Adipose tissue (tissue), 3 donors: ENCODE data around the gene KANSL1. TPM values are rescaled to one million over a fixed set of nuclear protein-coding genes. Genes with fewer than 3 reads are reported as not detected.
"Not testable (repeated sequence)": the region's sequence is repeated elsewhere in the genome, so short reads cannot be mapped to it uniquely, and the experiment has no call there.

ENCODE experiments used
- H3K27ac ChIP-seq: one replicate; pipeline ENCODE4 v1.5.1; 2013; ENCODE audit warnings: low read depth, low read length
- WGBS, 3 donors: extraction: QIAGEN DNeasy Blood & Tissue Kit; methylation state at CpG; one replicate each; pipeline ENCODE4 v1.1.7; 2013; 5-methylcytosine and 5-hydroxymethylcytosine counted together
- polyA plus RNA-seq, 3 donors: library from polyadenylated mRNA; stranded (reverse); fragments of 200-250 nt; gene quantifications; one replicate each; pipeline ENCODE4 v1.2.3, GENCODE V29; 2013
- donor health status: healthy with polysubstance abuse.
- donor health status: Bipolar disorder and iron deficiency.
- donor health status: healthy.

The KANSL1 gene
- polyA plus RNA-seq, 3 donors, result 11.4 to 15.2 (median 14.3) TPM

- 52 to 80% (median 75%) methylated on average over 3 of the region's 3 CpGs for WGBS, 3 donors
- H3K27ac ChIP-seq, result not testable (repeated sequence)
Observed at GRCh38 chr17:46102806-46103205, 90.4 kb downstream of the KANSL1 start.

- WGBS, 3 donors, result 55 to 64% (median 62%) methylated on average over 9 of the region's 9 CpGs
- H3K27ac ChIP-seq, result not testable (repeated sequence)
Observed at GRCh38 chr17:46101785-46102617, 91.2 kb downstream of the KANSL1 start.

- WGBS, 3 donors, result 42 to 61% (median 53%) methylated on average over 2 of the region's 2 CpGs
- H3K27ac ChIP-seq, result no peak overlapping the region
Observed at GRCh38 chr17:46100590-46100989, 92.6 kb downstream of the KANSL1 start.

GRCh38 chr17:46099865-46100264, 93.4 kb downstream of the KANSL1 start:
- no peak overlapping the region for H3K27ac ChIP-seq

GRCh38 chr17:46097497-46097896, 95.7 kb downstream of the KANSL1 start:
- no peak overlapping the region for H3K27ac ChIP-seq
- 43 to 78% (median 68%) methylated on average over 1 of the region's 1 CpG for WGBS, 3 donors

More at GRCh38 chr17:46099865-46100264, 93.4 kb downstream of the KANSL1 start:
- WGBS, 3 donors, result 35 to 87% (median 70%) methylated on average over 1 of the region's 1 CpG

GRCh38 chr17:46092991-46093390, 100.2 kb downstream of the KANSL1 start:
- H3K27ac ChIP-seq, result no peak overlapping the region

GRCh38 chr17:46090871-46091270, 102.4 kb downstream of the KANSL1 start:
- 66 to 94% (median 86%) methylated on average over 4 of the region's 4 CpGs for WGBS, 3 donors
- no peak overlapping the region for H3K27ac ChIP-seq

- WGBS, 3 donors, result 72 to 89% (median 82%) methylated on average over 3 of the region's 3 CpGs
- no peak overlapping the region for H3K27ac ChIP-seq
Observed at GRCh38 chr17:46089389-46089965, 103.8 kb downstream of the KANSL1 start.

GRCh38 chr17:46088595-46088994, 104.6 kb downstream of the KANSL1 start:
- H3K27ac ChIP-seq, result no peak overlapping the region
- 86 to 93% (median 87%) methylated on average over 2 of the region's 2 CpGs for WGBS, 3 donors

- WGBS, 3 donors, result 93 to 96% (median 96%) methylated on average over 4 of the region's 4 CpGs
- H3K27ac ChIP-seq, result not testable (repeated sequence)
Observed at GRCh38 chr17:46087871-46088270, 105.4 kb downstream of the KANSL1 start.

GRCh38 chr17:46086821-46087220, 106.4 kb downstream of the KANSL1 start:
- no peak overlapping the region for H3K27ac ChIP-seq
- 90 to 97% (median 97%) methylated on average over 4 of the region's 4 CpGs for WGBS, 3 donors

- no peak overlapping the region for H3K27ac ChIP-seq
- 89 to 94% (median 89%) methylated on average over 6 of the region's 6 CpGs for WGBS, 3 donors
Observed at GRCh38 chr17:46085522-46085921, 107.7 kb downstream of the KANSL1 start.

GRCh38 chr17:46082257-46082656, 111.0 kb downstream of the KANSL1 start:
- WGBS, 3 donors, result 49 to 65% (median 55%) methylated on average over 2 of the region's 2 CpGs
- H3K27ac ChIP-seq, result no peak overlapping the region

GRCh38 chr17:46081018-46081320, 112.3 kb downstream of the KANSL1 start:
- H3K27ac ChIP-seq, result no peak overlapping the region

GRCh38 chr17:46080118-46081017, 112.9 kb downstream of the KANSL1 start:
- no peak overlapping the region for H3K27ac ChIP-seq
- WGBS, 3 donors, result 89 to 98% (median 96%) methylated on average over 6 of the region's 6 CpGs

- WGBS, 3 donors, result 42 to 74% (median 68%) methylated on average over 4 of the region's 4 CpGs
- H3K27ac ChIP-seq, result no peak overlapping the region
Observed at GRCh38 chr17:46078675-46079074, 114.6 kb downstream of the KANSL1 start.

GRCh38 chr17:46074540-46074939, 118.7 kb downstream of the KANSL1 start:
- WGBS, 3 donors, result 100% methylated on average over 1 of the region's 1 CpG
- H3K27ac ChIP-seq, result no peak overlapping the region

- H3K27ac ChIP-seq, result no peak overlapping the region
- 73 to 90% (median 81%) methylated on average over 1 of the region's 1 CpG for WGBS, 3 donors
Observed at GRCh38 chr17:46072998-46073397, 120.2 kb downstream of the KANSL1 start.

GRCh38 chr17:46071796-46072195, 121.4 kb downstream of the KANSL1 start:
- no peak overlapping the region for H3K27ac ChIP-seq
- 62 to 90% (median 82%) methylated on average over 5 of the region's 5 CpGs for WGBS, 3 donors
